Calu3 (cell line): ENCODE measurements around the gene BTN2A1. TPM values are rescaled to one million over a fixed set of nuclear protein-coding genes. Genes with fewer than 3 reads are reported as not detected.
A peak's percentile ranks its signal among the peaks of the same experiment; 100 is the strongest.

Source experiments
- BruUV-seq: library from RNA; stranded (reverse); fragments of 400-500 nt; replicated peaks from 2 replicates; lab custom pipeline; 2021; lab: Mats Ljungman, UMichigan
- CTCF ChIA-PET: fragments of 300-600 bp; sonication (Branson Sonifier 250); formaldehyde crosslinking; loops from one replicate; lab custom pipeline; 2022; ENCODE audit warnings: antibody characterized with exemption; lab: Charles Lee
- DNase-seq: peaks from one replicate; pipeline ENCODE4 v3.0.0; 2022
- H3K27ac Mint-ChIP-seq: one replicate; pipeline ENCODE4 v1.8.0; 2022; ENCODE audit warnings: mixed read lengths; ENCODE audit not compliant: unreplicated experiment
- H3K27me3 Mint-ChIP-seq: one replicate; pipeline ENCODE4 v1.8.0; 2022; ENCODE audit warnings: mixed read lengths; ENCODE audit not compliant: unreplicated experiment
- H3K36me3 Mint-ChIP-seq: one replicate; pipeline ENCODE4 v1.8.0; 2022; ENCODE audit warnings: mild to moderate bottlenecking, moderate library complexity, mixed read lengths; ENCODE audit not compliant: insufficient read depth, unreplicated experiment
- H3K4me1 Mint-ChIP-seq: one replicate; pipeline ENCODE4 v1.8.0; 2022; ENCODE audit warnings: mild to moderate bottlenecking, low read depth, mixed read lengths; ENCODE audit not compliant: unreplicated experiment
- H3K4me3 Mint-ChIP-seq: one replicate; pipeline ENCODE4 v1.8.0; 2022; ENCODE audit warnings: mild to moderate bottlenecking, low read depth, moderate library complexity, mixed read lengths; ENCODE audit not compliant: unreplicated experiment
- H3K9me3 Mint-ChIP-seq: one replicate; pipeline ENCODE4 v1.8.0; 2022; ENCODE audit warnings: low read depth, mixed read lengths; ENCODE audit not compliant: unreplicated experiment
- intact Hi-C: fragments of 100-400 bp; cut with micrococcal nuclease; formaldehyde crosslinking; loops from one replicate; pipeline ENCODE4 v1.10.0; 2022; ENCODE audit not compliant: unreplicated experiment
- total RNA-seq: library from RNA; stranded (reverse); gene quantifications from 2 replicates; pipeline ENCODE4 v1.2.3, GENCODE V29; 2022
- TF ChIP-seq, protein P1 (sequence below): fragments of 200-600 bp; IDR thresholded peaks from one replicate; pipeline ENCODE4 v1.8.0; 2022; ENCODE audit warnings: antibody characterized with exemption; ENCODE audit not compliant: unreplicated experiment

Gene BTN2A1
- total RNA-seq, 1 experiment from 2014 or later: 32.5 TPM

DNA sequence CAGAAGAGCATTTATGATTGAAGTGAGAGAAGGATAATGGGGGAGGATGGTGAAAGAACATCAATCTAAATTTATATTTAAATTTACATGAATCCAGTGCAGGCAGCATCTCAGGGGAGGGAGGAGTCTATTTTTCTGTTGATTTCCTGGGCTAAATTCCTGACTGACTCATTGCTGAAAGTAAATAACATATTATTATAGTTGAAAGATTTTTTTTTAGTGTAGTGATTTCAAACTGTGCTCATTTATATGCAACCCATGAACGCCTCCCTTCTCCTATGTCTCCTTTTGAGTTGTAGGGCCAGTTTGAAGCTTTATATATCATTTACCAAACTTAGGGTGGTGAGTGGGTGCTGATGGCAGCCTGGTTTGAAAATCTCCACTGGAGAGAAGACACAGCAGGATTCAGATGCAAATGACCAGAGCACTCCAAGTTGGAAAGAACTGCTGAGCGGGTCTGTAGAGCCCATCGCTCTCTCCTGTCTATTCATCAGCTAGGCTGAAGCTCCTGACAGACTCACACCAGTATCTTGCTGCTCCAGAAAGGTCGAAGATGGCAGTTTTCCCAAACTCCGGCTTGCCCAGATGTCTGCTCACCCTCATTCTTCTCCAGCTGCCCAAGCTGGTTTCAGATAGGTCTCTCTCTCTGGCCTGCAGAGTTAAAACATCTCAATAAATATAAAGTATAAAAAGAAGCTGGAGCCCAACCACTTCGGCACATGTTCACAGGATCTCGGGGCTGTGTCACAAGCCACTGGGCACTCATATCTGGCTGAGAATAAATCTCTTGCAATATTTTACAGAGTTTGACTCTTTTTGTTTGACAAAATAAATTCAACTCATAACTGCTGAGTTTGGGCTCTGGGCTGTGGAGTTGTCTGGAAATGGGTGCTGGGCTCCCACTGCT, 18.3 kb downstream of the BTN2A1 start:
- Mint-ChIP-seq H3K4me3 (no peak overlapping the region), H3K4me1 (peaks cover 25% of the 10 kb centered on the region), H3K27me3 (no peaks in the 10 kb centered on the region), H3K27ac (peak overlapping the region; percentile 75), H3K9me3 (peaks cover 5% of the 10 kb centered on the region), H3K36me3 (peaks cover 16% of the 10 kb centered on the region)
- TF ChIP-seq, protein P1, sequence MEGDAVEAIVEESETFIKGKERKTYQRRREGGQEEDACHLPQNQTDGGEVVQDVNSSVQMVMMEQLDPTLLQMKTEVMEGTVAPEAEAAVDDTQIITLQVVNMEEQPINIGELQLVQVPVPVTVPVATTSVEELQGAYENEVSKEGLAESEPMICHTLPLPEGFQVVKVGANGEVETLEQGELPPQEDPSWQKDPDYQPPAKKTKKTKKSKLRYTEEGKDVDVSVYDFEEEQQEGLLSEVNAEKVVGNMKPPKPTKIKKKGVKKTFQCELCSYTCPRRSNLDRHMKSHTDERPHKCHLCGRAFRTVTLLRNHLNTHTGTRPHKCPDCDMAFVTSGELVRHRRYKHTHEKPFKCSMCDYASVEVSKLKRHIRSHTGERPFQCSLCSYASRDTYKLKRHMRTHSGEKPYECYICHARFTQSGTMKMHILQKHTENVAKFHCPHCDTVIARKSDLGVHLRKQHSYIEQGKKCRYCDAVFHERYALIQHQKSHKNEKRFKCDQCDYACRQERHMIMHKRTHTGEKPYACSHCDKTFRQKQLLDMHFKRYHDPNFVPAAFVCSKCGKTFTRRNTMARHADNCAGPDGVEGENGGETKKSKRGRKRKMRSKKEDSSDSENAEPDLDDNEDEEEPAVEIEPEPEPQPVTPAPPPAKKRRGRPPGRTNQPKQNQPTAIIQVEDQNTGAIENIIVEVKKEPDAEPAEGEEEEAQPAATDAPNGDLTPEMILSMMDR: no peak
- CTCF ChIA-PET: interaction anchor here (0.7 to 1.0 kb wide), 2 partner anchors 12 to 619 kb away, joined by 3 read pairs; no protein-coding TSS in a partner anchor
- DNase-seq: no peak
- intact Hi-C loops: no loop called here
- BruUV-seq: no TSS peak

DNA sequence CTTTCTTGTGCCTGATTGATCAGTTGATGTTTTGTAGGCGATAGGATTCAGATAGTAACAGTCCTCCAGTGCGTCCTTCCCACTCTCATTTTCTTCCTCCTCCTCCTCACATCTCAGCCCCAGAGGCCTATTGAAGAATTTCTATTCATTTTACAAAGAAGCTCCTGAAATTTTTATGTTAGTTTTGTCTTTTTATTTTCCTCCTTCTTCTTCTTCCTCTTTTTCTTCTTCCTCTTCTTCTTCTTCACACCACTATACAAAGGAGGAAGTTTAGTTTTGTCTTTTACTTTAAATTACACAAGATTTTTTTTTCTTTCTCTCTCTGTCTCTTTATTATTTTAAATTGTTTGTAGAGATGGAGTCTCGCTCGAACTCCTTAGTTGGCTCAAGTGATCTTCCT, 19.1 kb downstream of the BTN2A1 start:
- no TSS peak for BruUV-seq
- intact Hi-C loops: no loop called here
- no peak overlapping the region for H3K27ac Mint-ChIP-seq
- H3K36me3 Mint-ChIP-seq: peaks cover 16% of the 10 kb centered on the region
- CTCF ChIA-PET: interaction anchor here (0.6 to 0.7 kb wide), 3 partner anchors 34 to 619 kb away, joined by 3 to 14 read pairs (median 9); no protein-coding TSS in a partner anchor
- no peaks in the 10 kb centered on the region for H3K9me3 Mint-ChIP-seq
- no peak for DNase-seq
- no peak overlapping the region for H3K4me3 Mint-ChIP-seq
- TF ChIP-seq, protein P1: no peak
- peaks cover 25% of the 10 kb centered on the region for H3K4me1 Mint-ChIP-seq
- no peaks in the 10 kb centered on the region for H3K27me3 Mint-ChIP-seq

DNA sequence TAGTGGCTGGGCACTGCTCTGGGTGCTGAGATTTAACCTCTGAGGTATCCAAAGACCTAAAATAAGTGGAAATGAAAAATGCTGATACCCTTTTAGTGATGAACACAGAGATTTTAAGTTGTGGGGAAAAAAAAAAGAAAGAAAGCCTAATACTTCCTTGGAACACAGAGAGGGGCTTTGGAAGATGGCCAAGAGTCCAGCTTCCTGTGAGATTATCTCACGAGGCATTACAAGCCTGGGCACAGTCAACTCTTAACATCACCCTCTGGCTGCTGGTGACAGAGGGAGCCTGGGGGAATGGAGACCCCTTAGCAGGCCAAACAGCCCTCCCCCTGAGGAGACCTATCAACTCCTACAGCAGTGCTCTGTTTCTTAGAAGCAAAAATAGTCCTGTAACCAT, 19.7 kb downstream of the BTN2A1 start:
- no TSS peak for BruUV-seq
- intact Hi-C loops: no loop called here
- H3K27ac Mint-ChIP-seq: no peak overlapping the region

DNA sequence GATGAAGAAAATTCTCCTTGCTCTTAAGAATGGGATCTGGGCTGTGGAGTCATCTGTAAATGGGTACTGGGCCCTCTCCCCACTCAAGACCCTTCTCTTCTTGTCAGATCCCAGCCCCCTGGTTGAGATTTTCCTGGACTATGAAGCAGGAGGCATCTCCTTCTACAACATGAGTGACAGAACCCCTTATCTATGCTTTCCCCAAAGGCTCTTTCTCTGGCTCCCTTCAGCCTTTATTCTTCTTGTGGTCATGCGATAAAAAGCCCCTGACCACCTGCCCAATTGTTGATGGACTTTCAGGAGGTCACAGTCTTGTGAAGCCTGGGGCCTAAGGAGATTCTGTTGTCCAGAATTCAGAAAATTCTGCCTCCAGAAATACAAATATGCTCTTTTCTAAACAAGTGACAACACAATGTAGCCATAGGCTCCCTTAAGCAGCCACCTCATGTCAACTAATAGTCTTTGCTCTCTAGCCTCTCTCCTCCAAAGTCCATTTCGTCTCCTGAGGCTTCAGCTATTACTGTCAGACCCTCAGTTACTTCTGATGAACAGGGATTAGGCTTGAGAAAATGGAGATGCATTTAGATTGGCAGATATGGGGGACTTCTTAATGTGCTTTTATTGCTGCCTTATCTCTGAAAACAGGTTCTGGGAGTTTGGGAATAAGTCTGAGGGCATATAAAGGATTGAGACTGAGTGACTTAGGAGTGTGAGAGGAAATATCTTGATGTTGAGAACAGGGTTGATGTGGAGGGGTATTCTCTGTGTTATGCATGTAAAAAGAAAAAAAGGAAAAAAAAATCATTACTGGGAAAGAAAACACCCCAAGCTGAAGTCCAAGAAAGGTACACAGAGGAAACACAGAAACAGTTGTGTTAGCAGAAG, 20.6 kb downstream of the BTN2A1 start:
- no TSS peak for BruUV-seq
- Mint-ChIP-seq H3K27me3 (no peaks in the 10 kb centered on the region), H3K27ac (no peak overlapping the region), H3K4me1 (peaks cover 25% of the 10 kb centered on the region), H3K36me3 (peaks cover 14% of the 10 kb centered on the region), H3K4me3 (no peak overlapping the region), H3K9me3 (no peaks in the 10 kb centered on the region)
- CTCF ChIA-PET: no interaction called here
- no peak for DNase-seq
- TF ChIP-seq, protein P1: no peak
- intact Hi-C loops: no loop called here

More for the DNA sequence above, 19.7 kb downstream of the BTN2A1 start:
- DNase-seq: no peak
- peaks cover 16% of the 10 kb centered on the region for H3K36me3 Mint-ChIP-seq
- TF ChIP-seq, protein P1: no peak
- H3K4me3 Mint-ChIP-seq: no peak overlapping the region
- peaks cover 25% of the 10 kb centered on the region for H3K4me1 Mint-ChIP-seq
- H3K9me3 Mint-ChIP-seq: no peaks in the 10 kb centered on the region
- no peaks in the 10 kb centered on the region for H3K27me3 Mint-ChIP-seq
- CTCF ChIA-PET: interaction anchor here (0.6 kb wide), 2 partner anchors 33 to 115 kb away, joined by 9 to 14 read pairs; no protein-coding TSS in a partner anchor
